H54 (cell line): ENCODE data around the gene ACBD5.
A peak's percentile ranks its signal among the peaks of the same experiment; 100 is the strongest.
"Not testable (repeated sequence)": the region's sequence is repeated elsewhere in the genome, so short reads cannot be mapped to it uniquely, and the experiment has no call there.

Experiments
- DNase-seq: peaks from one replicate; pipeline ENCODE4 v3.0.0; 2011; ENCODE audit warnings: low spot score, mixed read lengths; ENCODE audit not compliant: insufficient read length
- FAIRE-seq: peaks from 3 replicates; lab custom pipeline; 2011; peaks lifted over from hg19 to GRCh38; lab: Jason Lieb, UNC
- POLR2A ChIP-seq: IDR thresholded peaks from 2 replicates; pipeline ENCODE4 v1.6.1; 2011; ENCODE audit warnings: low read depth, mild to moderate bottlenecking, low read length

ACBD5 gene

DNA sequence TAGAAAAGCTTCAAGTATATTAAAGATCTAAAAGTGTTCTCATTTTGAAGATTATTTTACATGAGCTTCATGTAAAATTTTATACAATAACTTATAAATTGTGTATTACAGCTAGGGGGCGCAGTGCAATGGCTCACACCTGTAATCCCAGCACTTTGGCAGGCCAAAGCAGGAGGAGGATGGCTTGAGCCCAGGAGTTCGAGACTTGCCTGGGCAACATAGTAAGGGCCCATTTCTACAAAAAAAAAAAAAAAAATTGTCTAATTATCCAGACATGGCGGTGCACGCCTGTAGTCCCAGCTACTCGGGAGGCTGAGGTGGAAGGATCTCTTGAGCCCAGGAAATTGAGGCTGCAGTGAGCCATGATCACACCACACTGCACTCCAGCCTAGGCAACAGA is 16.6 kb downstream of the ACBD5 start:
- TF ChIP-seq POLR2A: no peak
- DNase-seq: no peak
- FAIRE-seq: no peak

DNA sequence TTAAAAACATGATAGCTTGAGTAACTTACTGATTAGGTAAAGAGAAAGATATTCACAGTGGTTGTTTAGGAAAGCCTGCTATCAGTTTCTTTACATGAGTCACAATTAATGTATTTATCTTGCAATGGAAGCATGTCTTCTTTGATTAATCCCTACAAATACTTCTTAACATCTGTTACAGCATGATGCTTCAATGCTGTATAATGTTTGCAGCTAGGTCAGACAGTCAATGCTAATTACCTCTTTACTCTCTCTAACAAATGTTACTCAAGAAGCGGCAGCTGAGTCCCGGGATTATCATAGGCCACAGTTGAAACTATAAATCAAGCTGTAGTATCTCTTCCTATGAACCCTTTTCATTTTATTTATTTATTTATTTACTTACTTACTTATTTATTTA is 33.2 kb downstream of the ACBD5 start:
- FAIRE-seq (no peak), DNase-seq (no peak)
- TF ChIP-seq POLR2A: no peak

- no peak for FAIRE-seq
- no peak for DNase-seq
- no peak for TF ChIP-seq POLR2A
Observed at GRCh38 chr10:27203806-27204205, 36.8 kb downstream of the ACBD5 start.

GRCh38 chr10:27197980-27198620 is 42.5 kb downstream of the ACBD5 start:
- TF ChIP-seq POLR2A: no peak
- no peak for DNase-seq
- no peak for FAIRE-seq

DNA sequence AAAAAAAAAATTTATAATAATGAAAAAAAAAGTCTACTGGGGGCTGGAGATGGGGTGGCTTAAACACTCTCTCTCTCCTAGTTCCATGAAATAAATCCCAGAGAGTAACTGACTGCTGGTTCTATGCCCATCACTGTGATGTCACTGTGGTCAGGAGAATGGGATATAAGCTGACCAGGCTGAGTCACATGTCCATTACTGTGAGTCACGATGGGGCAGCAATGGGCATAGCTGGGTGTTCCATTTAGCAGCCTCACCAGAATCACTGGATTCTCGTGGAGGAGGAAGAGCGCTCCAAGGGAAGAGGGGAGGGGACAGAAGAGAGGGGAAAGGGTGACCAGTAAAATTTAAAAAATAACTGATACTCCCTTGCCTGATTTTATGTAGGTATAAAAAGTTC is 48.3 kb downstream of the ACBD5 start:
- DNase-seq (peak; percentile 71), FAIRE-seq (peak; percentile 100)
- TF ChIP-seq POLR2A: no peak

GRCh38 chr10:27190508-27190907 is 50.1 kb downstream of the ACBD5 start:
- FAIRE-seq (no peak), DNase-seq (no peak)
- TF ChIP-seq POLR2A: no peak

- TF ChIP-seq POLR2A: no peak
- DNase-seq: no peak
- FAIRE-seq: no peak
Observed at GRCh38 chr10:27188897-27189296, 51.7 kb downstream of the ACBD5 start.

DNA sequence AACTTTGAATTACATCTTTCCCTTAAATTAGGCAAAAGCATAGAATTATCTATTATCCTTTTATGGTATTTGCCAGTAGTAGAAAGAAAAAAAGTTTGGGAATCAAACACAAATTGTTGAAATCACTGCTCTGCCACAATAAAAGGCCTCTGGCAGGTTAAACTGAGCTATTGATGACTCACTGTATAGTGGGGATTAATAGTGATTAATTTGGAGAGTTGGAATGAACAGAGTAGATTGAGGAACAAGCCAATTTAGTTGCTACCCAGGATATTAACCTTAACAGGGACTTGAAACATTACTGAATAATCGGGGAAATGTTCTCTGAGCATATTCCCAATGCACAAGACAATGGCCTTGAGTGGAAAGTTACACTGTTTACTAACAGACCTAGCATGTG is 52.3 kb downstream of the ACBD5 start:
- DNase-seq: no peak
- no peak for FAIRE-seq
- TF ChIP-seq POLR2A: no peak

DNA sequence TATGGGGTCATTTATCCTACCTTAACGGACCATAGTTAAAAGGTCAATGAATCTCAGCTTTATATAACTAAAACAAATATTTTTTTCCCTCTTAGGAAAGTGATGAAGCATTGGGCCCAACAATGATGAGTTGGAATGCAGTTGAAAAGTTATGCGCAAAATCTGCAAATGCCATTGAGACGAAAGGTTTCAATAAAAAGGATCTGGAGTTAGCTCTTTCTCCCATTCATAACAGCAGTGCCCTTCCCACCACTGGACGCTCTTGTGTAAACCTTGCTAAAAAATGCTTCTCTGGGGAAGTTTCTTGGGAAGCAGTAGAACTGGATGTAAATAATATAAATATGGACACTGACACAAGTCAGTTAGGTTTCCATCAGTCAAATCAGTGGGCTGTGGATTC is 70.7 kb downstream of the ACBD5 start:
- TF ChIP-seq POLR2A: no peak
- no peak for DNase-seq
- FAIRE-seq: no peak

DNA sequence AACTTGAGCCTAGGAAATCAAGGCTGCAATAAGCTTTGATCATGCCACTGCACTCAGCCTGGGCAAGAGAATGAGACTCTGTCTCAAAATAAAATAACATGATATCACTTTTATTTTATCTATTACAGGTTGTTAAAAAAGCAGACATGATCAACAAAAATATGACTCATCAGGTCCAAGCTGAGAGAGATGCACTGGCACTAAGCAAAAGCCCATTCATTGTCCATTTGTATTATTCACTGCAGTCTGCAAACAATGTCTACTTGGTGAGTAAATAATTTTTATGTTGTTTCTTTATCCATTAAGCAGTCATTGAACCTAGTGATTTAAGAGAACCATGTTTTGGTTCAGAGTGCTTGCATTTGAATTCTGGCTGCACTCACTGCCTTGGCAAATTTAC is 82.2 kb downstream of the ACBD5 start:
- no peak for TF ChIP-seq POLR2A
- DNase-seq: peak; percentile 7
- FAIRE-seq: no peak

GRCh38 chr10:27157150-27157549 is 83.4 kb downstream of the ACBD5 start:
- TF ChIP-seq POLR2A: no peak
- DNase-seq (no peak), FAIRE-seq (no peak)

GRCh38 chr10:27156566-27156965 is 84.0 kb downstream of the ACBD5 start:
- DNase-seq, FAIRE-seq: not testable (repeated sequence)

GRCh38 chr10:27155066-27155754 is 85.4 kb downstream of the ACBD5 start, which contains the start of gene MASTL:
TSS of gene MASTL (plus strand) at chr10:27155352. CDS start at chr10:27155427, 75 bp downstream.
- DNase-seq: peak; percentile 75
- peak; percentile 60 for TF ChIP-seq POLR2A
- peak; percentile 33 for FAIRE-seq

GRCh38 chr10:27153845-27154193 is 86.8 kb downstream of the ACBD5 start:
- no peak for FAIRE-seq
- DNase-seq: peak; percentile 10
- TF ChIP-seq POLR2A: no peak

GRCh38 chr10:27153329-27153728 is 87.3 kb downstream of the ACBD5 start:
- TF ChIP-seq POLR2A: no peak
- DNase-seq (no peak), FAIRE-seq (no peak)
